NCI-H748 (cell line): ENCODE measurements around the gene FOSL2.

Source experiments
- DNase-seq: peaks from one replicate; lab custom pipeline; 2025; ENCODE audit not compliant: unreplicated experiment; lab: John Stamatoyannopoulos, UW

FOSL2 gene

DNA sequence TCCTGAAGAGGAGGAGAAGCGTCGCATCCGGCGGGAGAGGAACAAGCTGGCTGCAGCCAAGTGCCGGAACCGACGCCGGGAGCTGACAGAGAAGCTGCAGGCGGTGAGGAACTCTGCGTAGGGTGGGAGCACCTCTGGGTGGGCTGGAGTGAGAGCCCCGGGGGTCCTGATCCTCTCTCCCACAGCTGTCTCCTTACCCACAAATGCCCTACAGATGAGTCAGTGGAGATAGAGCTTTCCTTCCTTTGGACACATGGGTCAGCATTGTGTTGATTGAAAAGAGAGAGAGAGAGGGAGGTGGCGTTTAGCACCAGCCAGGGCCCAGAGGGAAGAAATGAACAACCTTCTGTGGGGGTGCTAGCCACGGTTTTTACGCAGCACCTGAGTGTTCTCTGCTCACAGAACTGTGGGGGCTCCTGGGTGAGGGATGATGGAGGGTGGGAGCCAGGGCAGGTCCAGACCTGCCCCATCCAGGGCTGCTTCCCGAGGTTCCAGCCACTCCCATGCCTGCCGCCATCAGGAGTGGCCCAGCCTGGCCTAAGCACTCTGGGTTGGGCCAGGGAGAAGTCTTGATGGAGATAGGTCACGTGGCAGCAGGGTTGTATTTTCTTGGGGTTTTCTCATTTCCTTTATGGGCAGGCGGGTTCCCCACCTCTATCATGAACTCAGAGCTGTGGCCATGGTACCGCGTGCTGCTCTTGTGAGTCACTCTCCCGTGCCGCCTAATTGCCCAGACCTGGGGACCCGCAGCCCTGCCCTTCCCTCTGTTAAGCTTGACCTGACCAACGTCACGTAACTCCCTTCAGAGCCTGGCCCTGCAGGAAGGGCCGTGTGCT is 16.3 kb downstream of the FOSL2 start:
- DNase-seq, result no peak

DNA sequence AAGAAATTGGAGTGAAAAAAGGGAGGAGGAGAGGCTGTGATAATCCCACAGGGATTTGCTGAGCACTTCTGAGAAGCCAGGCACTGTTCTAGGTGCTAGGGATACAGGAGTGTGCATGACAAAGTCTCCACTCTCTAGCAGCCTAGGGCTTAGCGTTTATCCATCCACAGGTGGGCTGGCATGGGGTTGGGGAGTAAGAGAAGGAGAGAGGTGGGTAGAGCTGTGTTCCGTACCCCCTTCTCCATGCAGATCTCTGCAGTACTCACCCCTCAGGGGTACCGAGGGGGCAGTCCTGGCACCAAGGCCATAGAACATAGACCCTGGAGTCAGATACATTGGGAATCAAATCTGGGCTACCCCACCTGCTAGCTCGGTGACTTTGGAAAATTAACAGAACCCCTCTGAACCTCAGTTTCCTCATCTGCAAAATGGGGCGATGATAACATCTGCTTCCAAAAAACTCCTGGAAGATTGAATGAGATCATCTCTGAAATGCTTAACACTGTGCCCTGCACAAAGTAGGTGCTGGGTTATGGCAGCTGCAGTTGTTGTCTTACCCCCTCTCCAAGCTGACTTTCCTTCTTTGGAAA is 18.6 kb downstream of the FOSL2 start:
- no peak for DNase-seq

DNA sequence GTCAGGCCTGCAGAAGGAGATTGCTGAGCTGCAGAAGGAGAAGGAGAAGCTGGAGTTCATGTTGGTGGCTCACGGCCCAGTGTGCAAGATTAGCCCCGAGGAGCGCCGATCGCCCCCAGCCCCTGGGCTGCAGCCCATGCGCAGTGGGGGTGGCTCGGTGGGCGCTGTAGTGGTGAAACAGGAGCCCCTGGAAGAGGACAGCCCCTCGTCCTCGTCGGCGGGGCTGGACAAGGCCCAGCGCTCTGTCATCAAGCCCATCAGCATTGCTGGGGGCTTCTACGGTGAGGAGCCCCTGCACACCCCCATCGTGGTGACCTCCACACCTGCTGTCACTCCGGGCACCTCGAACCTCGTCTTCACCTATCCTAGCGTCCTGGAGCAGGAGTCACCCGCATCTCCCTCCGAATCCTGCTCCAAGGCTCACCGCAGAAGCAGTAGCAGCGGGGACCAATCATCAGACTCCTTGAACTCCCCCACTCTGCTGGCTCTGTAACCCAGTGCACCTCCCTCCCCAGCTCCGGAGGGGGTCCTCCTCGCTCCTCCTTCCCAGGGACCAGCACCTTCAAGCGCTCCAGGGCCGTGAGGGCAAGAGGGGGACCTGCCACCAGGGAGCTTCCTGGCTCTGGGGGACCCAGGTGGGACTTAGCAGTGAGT is 19.4 kb downstream of the FOSL2 start:
- DNase-seq, result no peak

DNA sequence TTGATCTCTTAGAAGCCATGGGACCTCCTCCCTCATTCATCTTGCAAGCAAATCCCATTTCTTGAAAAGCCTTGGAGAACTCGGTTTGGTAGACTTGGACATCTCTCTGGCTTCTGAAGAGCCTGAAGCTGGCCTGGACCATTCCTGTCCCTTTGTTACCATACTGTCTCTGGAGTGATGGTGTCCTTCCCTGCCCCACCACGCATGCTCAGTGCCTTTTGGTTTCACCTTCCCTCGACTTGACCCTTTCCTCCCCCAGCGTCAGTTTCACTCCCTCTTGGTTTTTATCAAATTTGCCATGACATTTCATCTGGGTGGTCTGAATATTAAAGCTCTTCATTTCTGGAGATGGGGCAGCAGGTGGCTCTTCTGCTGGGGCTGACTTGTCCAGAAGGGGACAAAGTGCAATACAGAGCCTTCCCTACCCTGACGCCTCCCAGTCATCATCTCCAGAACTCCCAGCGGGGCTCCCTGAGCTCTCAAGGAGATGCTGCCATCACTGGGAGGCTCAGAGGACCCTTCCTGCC is 20.0 kb downstream of the FOSL2 start:
- DNase-seq, result no peak

DNA sequence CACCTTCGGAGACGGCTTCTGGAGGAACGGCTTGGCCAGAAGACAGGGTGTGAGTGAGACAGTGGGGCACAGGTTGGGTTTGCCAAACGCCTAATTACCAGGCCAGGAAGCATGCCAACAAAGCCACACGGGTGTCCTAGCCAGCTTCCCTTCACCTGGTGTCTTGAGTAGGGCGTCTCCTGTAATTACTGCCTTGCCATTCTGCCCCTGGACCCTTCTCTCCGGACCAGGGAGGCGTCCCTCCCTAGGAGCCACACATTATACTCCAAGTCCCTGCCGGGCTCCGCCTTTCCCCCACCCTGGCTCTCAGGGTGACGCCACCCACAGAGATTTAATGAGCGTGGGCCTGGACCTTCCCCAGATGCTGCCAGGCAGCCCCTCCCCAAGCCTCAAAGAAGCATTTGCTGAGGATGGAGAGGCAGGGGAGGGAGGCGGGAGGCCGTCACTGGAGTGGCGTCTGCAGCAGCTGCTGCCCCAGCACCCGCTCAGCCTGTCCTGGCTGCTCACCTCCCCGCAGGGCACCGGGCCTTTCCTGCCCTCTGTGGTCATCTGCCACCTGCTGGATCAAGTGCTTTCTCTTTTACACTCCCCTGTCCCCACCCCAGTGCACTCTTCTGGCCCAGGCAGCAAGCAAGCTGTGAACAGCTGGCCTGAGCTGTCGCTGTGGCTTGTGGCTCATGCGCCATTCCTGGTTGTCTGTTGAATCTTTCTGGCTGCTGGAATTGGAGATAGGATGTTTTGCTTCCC is 20.7 kb downstream of the FOSL2 start:
- DNase-seq, result peak; percentile 68

DNA sequence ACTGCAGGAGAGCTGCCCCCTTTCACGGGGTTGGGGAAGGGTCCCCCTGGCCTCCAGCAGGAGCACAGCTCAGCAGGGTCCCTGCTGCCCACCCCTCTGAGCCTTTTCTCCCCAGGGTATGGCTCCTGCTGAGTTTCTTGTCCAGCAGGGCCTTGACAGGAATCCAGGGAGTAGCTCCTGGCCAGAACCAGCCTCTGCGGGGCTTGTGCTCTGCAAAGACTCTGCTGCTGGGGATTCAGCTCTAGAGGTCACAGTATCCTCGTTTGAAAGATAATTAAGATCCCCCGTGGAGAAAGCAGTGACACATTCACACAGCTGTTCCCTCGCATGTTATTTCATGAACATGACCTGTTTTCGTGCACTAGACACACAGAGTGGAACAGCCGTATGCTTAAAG is 21.2 kb downstream of the FOSL2 start:
- DNase-seq, result peak; percentile 10

DNA sequence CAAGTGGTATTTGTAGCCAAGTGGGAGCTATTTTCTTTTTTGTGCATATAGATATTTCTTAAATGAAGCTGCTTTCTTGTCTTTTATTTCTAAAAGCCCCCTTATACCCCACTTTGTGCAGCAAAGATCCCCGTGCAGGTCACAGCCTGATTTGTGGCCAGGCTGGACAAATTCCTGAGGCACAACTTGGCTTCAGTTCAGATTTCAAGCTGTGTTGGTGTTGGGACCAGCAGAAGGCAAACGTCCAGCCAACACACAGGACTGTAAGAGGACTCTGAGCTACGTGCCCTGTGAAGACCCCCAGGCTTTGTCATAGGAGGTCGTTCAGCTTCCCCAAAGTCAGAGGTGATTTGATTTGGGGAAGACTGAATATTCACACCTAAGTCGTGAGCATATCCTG is 21.9 kb downstream of the FOSL2 start:
- DNase-seq, result no peak

DNA sequence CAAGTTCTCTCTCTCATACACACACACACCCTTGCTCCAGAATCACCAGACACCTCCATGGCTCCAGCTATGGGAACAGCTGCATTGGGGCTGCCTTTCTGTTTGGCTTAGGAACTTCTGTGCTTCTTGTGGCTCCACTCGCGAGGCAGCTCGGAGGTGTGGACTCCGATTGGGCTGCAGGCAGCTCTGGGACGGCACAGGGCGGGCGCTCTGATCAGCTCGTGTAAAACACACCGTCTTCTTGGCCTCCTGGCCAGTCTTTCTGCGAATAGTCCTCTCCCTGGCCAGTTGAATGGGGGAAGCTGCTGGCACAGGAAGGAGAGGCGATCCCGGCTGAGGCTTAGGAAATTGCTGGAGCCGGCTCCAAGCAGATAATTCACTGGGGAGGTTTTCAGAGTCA is 22.4 kb downstream of the FOSL2 start:
- no peak for DNase-seq

DNA sequence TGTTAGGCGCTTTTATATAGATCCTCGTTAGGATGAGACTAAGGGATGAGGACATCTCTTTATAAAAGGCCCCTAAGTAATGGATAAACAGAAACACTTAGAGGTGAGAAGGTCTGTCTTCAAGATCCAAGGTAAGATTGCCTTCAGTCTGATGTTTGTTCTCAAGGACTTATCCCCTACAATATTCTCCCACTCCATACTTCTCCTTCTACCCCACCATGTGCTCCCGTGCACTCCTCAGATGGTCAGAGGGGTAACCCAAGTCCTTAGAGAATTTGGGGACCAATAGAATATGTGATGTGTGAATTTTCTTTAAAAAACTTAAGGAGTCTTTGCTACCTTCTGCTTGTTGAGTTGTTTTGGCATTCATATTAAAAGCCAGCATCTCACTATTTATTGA is 23.1 kb downstream of the FOSL2 start:
- DNase-seq, result no peak

DNA sequence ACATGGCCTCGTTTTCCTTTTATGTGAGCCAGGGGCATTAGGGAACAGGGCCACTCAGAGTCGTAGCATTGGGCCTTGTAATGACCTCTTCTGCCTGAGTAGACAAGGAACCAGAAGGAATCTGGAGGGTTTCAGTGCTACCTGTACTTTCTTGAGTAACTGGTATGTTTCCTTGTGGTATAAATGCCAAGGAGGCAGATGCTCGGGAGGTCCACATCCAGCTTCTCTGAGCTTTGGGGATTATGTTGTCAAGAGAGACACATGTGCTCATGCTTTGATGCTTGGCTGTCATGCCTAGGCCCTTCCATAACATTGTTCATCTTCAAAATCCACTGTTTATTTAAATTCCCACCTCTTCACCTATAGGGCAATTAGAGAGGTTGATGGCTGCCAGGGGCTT is 26.3 kb downstream of the FOSL2 start:
- DNase-seq, result no peak

DNA sequence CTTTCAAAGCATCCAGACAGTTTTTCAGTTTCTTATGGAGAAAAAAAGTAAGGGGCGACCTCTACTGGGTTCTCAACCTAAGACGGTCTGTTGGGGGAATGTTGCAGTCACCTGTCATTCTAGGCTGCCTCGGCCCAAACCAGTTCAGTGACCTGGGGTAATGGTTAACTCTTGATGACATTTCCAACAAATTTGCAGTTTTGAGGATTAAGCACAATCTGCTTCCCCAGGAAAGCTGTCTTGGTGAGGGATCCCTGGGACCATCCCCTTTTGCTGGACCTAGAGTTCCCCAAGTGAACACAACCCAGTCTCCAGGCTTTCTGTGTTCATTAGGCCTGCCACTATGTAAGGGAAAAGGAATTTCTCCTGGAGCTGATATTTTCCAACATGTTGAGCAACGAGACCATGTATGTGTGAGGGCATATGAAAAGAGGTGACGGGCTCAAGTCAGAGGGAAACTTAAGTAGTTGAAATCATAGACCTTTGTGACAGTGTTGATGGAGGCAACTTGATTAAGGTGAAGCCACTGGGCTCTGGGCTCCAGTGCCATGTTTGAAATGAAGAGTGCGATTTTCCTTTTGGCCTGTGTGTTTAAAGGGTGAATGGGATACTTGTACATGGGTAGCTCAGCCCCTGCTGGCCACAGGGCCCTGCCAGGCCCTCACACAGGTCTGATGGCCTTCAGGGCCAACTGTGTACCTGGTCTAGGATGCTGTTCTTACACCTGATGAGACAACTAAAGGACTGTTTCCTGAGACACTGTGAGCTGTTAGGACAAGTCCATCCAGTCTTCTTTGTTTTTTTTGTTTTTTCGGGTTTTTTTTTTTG is 27.0 kb downstream of the FOSL2 start:
- no peak for DNase-seq

DNA sequence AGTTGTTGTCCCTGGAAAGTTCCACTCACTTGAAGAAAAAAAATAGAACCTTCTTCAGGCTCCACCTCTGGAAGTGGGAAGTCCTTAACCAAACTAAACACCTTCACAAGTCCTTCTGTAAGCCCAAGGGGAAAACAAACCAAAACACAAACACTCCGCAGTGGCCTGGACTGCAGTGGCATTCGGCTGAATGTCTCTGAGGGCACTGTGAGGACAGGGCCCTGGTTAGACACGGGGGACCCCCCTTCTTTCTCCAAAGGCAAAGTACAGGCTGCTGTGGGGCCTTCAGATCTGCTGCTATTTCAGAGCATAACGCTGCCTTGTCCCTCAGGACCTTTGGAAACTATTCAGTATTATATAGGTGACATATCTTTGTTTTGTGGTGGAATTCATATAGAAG is 28.1 kb downstream of the FOSL2 start:
- no peak for DNase-seq

DNA sequence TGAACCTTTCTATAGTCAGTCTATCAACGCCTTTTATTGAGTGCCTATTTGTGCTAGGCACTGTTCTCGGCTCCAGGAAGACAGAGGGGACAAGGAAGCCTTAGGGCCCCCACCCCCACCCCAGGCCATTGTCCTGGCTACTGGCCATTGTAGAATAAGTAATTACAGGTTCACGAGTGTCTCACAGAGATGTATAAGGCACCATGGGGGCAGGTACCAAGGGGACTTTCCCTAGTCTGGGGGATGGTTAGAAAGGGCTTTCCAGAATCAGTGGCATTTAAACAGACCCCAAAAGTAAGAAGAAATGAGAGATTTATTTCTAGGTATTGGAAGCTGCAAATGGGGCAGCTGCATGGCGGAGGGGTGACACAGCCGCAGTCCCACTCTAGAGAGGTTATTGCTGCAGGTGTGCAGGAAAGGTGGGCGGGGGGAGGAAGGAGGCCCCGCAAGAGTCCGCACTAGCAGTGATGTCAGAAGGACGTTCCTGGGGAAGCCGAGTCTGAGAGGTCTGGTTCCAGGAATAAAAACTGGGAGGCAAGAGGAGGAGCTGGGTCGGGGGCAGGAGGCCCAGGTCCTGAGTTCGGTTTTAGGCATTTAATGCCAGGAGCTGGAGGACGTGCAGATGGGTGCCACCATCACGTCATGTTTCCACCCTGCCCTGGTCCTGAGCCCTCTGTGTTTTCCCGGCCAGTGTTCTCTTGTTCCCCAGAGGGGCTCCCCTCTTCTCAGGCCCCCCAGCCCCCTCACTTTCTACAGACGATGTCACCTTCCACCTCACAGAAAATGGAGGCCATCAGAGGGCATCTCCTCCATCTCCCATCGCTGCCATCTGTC is 30.5 kb downstream of the FOSL2 start:
- DNase-seq, result no peak

DNA sequence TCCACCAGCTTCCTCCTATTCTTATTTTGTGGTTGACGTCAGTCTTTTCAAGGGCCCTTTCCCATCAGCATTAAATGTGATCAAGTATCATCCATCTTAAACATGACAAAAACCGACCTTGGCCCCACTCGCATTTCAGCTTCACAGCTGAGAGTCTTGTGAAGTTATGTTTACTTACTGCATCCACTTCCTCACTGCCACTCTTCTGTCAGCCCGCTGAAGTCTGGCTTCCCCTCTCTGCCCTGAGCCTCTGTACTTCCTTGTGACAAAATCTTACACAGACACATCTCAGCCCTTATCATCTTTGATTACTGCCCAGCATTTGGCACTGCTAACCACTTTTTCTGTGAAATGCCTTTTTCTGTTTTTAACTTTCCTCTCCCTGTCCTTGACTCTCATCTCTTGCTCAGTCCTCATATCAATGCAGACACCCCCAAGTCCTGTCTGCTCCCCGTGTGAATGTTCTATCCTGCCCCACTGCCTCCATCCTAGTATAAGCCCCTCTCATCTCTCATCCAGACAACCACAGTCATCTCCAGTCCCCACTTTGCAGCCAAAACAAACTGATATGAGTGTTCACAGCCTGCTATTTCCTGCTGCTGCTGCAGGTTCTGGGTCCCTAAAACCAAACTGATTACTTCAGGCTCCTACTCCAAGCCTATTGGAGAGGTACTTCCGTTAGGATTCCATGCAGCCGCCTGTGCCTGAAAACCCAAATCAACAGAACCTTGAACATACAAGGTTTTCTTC is 31.4 kb downstream of the FOSL2 start:
- no peak for DNase-seq

DNA sequence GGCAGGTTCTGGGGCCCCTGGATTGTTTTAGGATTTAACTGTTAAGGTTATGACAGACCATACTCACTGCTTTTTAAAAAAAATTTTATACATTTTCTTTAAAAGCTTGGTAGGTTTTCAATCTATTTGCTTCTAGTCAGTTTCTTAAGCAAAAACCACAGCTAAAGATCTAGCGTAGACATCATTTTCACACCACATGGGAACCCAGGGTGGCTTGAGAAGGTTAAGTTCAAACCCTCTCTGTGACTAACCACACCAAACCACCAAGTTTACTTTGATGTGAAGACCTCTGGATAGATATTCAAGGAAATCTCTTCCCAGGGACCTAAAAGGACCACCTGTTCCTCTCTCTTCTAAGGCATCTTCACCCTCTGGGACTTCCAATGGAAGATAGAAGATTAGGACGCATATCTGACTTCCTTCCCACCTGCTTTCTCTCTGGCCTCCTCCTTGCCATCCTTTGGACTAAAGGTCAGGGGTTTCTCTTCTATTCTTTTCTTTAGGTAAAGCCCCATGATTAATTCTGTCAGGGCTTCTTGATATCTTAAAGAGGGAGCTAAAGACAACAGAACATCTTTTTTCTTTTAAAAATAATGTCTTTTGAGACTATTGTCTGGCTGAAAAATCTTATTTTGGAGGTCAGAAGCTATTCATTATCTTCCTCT is 32.3 kb downstream of the FOSL2 start:
- no peak for DNase-seq

DNA sequence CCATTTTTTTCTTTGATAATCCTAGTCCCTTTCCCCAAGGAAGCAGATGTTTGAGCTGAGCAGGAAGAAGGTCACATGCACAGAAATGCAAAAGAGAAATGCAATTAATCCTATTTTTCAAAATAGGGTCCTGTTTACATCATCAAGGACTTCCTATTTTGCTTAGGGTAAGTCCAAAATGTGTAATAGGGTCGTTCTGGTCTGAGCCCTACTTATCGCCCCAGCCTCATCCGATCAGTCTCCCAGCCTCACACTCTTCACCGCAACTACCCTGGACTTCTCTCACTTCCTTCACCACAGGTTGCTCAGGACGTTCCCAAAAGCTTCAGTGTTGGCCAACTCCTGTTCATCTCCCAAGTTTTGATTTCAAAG is 32.8 kb downstream of the FOSL2 start:
- DNase-seq, result no peak

DNA sequence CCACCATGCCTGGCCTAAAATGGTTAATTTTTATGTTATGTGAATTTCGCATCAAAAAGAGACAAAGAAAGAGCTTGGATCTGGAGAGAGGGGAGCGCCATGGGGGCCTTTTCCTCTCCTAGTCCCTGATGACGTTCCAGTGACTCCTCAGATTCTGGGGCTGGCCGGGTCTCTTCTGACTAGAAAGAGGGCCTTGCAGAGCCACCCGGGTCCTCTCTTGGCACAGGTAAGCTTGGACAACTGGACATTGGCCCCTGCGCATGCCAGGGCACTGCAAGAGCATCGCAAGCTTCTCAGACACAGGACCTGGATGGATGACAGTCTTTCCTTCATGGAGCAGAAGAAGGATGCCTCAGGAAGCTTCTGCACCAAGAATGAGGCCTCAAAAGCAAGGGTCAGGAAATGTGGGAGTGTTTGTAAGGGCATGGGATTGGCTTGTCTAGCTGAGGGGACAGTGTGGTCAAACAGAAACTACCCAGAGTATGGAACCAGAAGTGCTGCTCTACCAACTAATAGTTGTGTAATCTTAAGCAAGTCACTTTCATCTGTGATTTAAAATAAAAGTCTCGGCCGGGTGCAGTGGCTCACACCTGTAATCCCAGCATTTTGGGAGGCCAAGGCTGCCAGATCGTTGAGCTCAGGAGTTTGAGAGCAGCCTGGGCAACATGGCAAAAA is 35.2 kb downstream of the FOSL2 start:
- DNase-seq, result no peak

DNA sequence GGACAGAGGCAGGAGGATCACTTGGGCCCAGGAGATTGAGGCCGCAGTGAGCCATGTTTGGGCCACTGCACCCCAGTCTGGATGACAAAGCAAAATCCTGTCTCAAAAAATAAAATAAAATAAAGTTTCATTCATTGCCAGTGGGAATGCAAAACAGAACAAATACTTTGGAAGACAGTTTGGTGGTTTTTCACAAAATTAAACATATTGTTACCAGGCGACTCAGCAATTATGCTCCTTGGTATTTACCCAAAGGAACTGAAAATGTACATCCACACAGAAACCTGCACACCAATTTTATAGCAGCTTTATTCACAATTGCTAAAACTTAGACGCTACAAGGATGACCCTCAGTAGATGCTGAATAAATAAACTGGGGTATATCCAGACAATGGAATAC is 35.8 kb downstream of the FOSL2 start:
- DNase-seq, result no peak
